CD14-positive monocyte (primary cell): Measurements from ENCODE around the gene FOXK2. TPM values are rescaled to one million over a fixed set of nuclear protein-coding genes. Genes with fewer than 3 reads are reported as not detected.
"Not testable (repeated sequence)": the region's sequence is repeated elsewhere in the genome, so short reads cannot be mapped to it uniquely, and the experiment has no call there.

Source experiments
- DNase-seq, 3 donors: peaks; one replicate each; pipeline ENCODE4 v3.0.0-alpha.2; 2011 to 2022
- H2AFZ ChIP-seq: 2 replicates; pipeline ENCODE4 v1.6.0; 2012; ENCODE audit warnings: mild to moderate bottlenecking, low read depth, low read length, inconsistent platforms; ENCODE audit not compliant: insufficient read depth, poor library complexity, severe bottlenecking
- H3K27ac ChIP-seq, 2 donors: 1 replicate in 1 of 2; 2 replicates in 1 of 2; pipeline ENCODE4 v1.5.1; 2012 to 2013; ENCODE audit warnings: low read length in 2 of 2, control low read depth in 1 of 2, inconsistent platforms in 1 of 2, low read depth in 1 of 2, mild to moderate bottlenecking in 1 of 2
- H3K27me3 ChIP-seq, 2 donors: one replicate each; pipeline versions ENCODE4 v1.6.0 to v1.6.1; 2011 to 2013; ENCODE audit warnings: low read length in 2 of 2; ENCODE audit not compliant: control insufficient read depth in 2 of 2, insufficient read depth in 2 of 2
- H3K36me3 ChIP-seq, 2 donors: replicated peaks in 1 of 2; 1 replicate in 1 of 2; 2 replicates in 1 of 2; pipeline versions ENCODE4 v1.5.1 to v1.6.1; 2012 to 2013; ENCODE audit warnings: low read length in 2 of 2, control low read depth in 1 of 2, inconsistent platforms in 1 of 2, mild to moderate bottlenecking in 1 of 2; ENCODE audit not compliant: insufficient read depth in 2 of 2, control insufficient read depth in 1 of 2
- H3K4me1 ChIP-seq, 2 donors: 1 replicate in 1 of 2; 2 replicates in 1 of 2; pipeline versions ENCODE4 v1.5.1 to v1.6.1; 2012 to 2013; ENCODE audit warnings: low read length in 2 of 2, control low read depth in 1 of 2, inconsistent platforms in 1 of 2, mild to moderate bottlenecking in 1 of 2, moderate library complexity in 1 of 2; ENCODE audit not compliant: insufficient read depth in 2 of 2, control insufficient read depth in 1 of 2
- H3K4me2 ChIP-seq: replicated peaks from 2 replicates; pipeline ENCODE3; 2012; ENCODE audit warnings: low read length, moderate library complexity, mild to moderate bottlenecking; ENCODE audit not compliant: poor library complexity, severe bottlenecking; ENCODE audit errors: extremely low read depth
- H3K4me3 ChIP-seq, 3 experiments: fragments of 200-600 bp in 1 of 3; sonication (generic) in 1 of 3; replicated peaks in 1 of 3; 1 replicate in 2 of 3; 2 replicates in 1 of 3; pipeline ENCODE4 v1.5.1; 2011 to 2013; ENCODE audit warnings: low read length in 3 of 3, mild to moderate bottlenecking in 3 of 3, control low read depth in 2 of 3, low read depth in 2 of 3, inconsistent platforms in 1 of 3, moderate library complexity in 1 of 3
- H3K79me2 ChIP-seq: 2 replicates; pipeline ENCODE4 v1.6.0; 2012; ENCODE audit warnings: mild to moderate bottlenecking, control low read depth, inconsistent platforms, low read length, moderate library complexity; ENCODE audit not compliant: insufficient read depth
- H3K9ac ChIP-seq: 2 replicates; pipeline ENCODE4 v1.6.0; 2017; ENCODE audit warnings: low read length, mild to moderate bottlenecking; ENCODE audit not compliant: insufficient read depth, poor library complexity, severe bottlenecking
- H3K9me3 ChIP-seq, 2 donors: replicated peaks in 1 of 2; 1 replicate in 1 of 2; 2 replicates in 1 of 2; pipeline versions ENCODE4 v1.5.1 to v1.6.1; 2012 to 2013; ENCODE audit warnings: low read length in 2 of 2, control low read depth in 1 of 2; ENCODE audit not compliant: control insufficient read depth in 1 of 2, insufficient read depth in 1 of 2
- H4K20me1 ChIP-seq: 2 replicates; pipeline ENCODE4 v1.6.0; 2012; ENCODE audit warnings: mild to moderate bottlenecking, low read length, control low read depth, moderate library complexity; ENCODE audit not compliant: insufficient read depth
- H3K27ac Mint-ChIP-seq, 7 donors: one replicate each; pipeline ENCODE4 v1.8.0; 2020; ENCODE audit warnings: mild to moderate bottlenecking in 7 of 7, mixed read lengths in 7 of 7, moderate library complexity in 6 of 7, inconsistent platforms in 2 of 7
- H3K27me3 Mint-ChIP-seq, 3 donors: one replicate each; pipeline ENCODE4 v1.8.0; 2021 to 2022; ENCODE audit warnings: low read depth in 3 of 3, mild to moderate bottlenecking in 3 of 3, mixed read lengths in 3 of 3, moderate library complexity in 3 of 3, inconsistent platforms in 1 of 3
- H3K36me3 Mint-ChIP-seq, 2 donors: one replicate each; pipeline ENCODE4 v1.8.0; 2020; ENCODE audit warnings: mixed read lengths in 2 of 2, inconsistent platforms in 1 of 2, mild to moderate bottlenecking in 1 of 2
- H3K4me1 Mint-ChIP-seq: one replicate; pipeline ENCODE4 v1.8.0; 2020; ENCODE audit warnings: mild to moderate bottlenecking, mixed read lengths
- H3K4me3 Mint-ChIP-seq, 2 donors: one replicate each; pipeline ENCODE4 v1.8.0; 2020; ENCODE audit warnings: mild to moderate bottlenecking in 2 of 2, mixed read lengths in 2 of 2, moderate library complexity in 1 of 2
- H3K9me3 Mint-ChIP-seq, 7 donors: one replicate each; pipeline ENCODE4 v1.8.0; 2020 to 2022; ENCODE audit warnings: mixed read lengths in 7 of 7, mild to moderate bottlenecking in 6 of 7, moderate library complexity in 6 of 7, inconsistent platforms in 2 of 7
- CTCF ChIP-seq: fragments of 200-600 bp; IDR thresholded peaks from one replicate; pipeline ENCODE4 v1.8.0; 2022; ENCODE audit warnings: antibody characterized with exemption, mild to moderate bottlenecking
- WGBS: methylation state at CpG from one replicate; pipeline ENCODE4 v1.1.5; 2013; ENCODE audit warnings: missing lambda C conversion rate; ENCODE audit not compliant: insufficient coverage; 5-methylcytosine and 5-hydroxymethylcytosine counted together
- intact Hi-C, 2 donors: fragments of 100-400 bp; cut with micrococcal nuclease; formaldehyde crosslinking; loops; one replicate each; pipeline versions ENCODE4 v1.15.0 to v1.15.1; 2023
- polyA plus RNA-seq, 3 donors: library from polyadenylated mRNA; depleted of rRNA in 1 of 3; unstranded in 2 of 3; stranded (reverse) in 1 of 3; fragments of 300-500 nt in 2 of 3; fragments of >200 nt in 1 of 3; fragmentation: Illumina TruSeq in 2 of 3; gene quantifications; 1 replicate in 2 of 3; 2 replicates in 1 of 3; pipeline ENCODE4 v1.2.3, GENCODE V29; 2012 to 2021

Gene FOXK2
- polyA plus RNA-seq, 3 donors, result 3.5 to 18.4 (median 4.7) TPM

- Histone ChIP-seq H3K4me2 (no peak overlapping the region), H3K9me3 (no peaks in the 10 kb centered on the region), H4K20me1 (peaks cover 3% of the 10 kb centered on the region), H3K9ac (no peak overlapping the region), H3K36me3 (peaks cover 61 to 75% of the 10 kb centered on the region in 2 donors), H3K27me3 (no peaks in the 10 kb centered on the region), H3K4me1 (no peaks in the 10 kb centered on the region), H3K27ac (no peak overlapping the region), H3K79me2 (no peaks in the 10 kb centered on the region), H3K4me3 (no peak overlapping the region), H2AFZ (no peak overlapping the region)
- no peak for DNase-seq
- no peak for TF ChIP-seq CTCF
- peaks cover 2% of the 10 kb centered on the region for H3K4me1 Mint-ChIP-seq
- WGBS, result 95% methylated on average over 16 of the region's 18 CpGs
- peaks cover 61 to 75% of the 10 kb centered on the region in 2 donors for H3K36me3 Mint-ChIP-seq
- H3K27me3 Mint-ChIP-seq, result no peaks in the 10 kb centered on the region
- H3K9me3 Mint-ChIP-seq, result no peaks in the 10 kb centered on the region
- intact Hi-C loops, result no loop called here
- H3K27ac Mint-ChIP-seq, result no peak overlapping the region
- no peak overlapping the region for H3K4me3 Mint-ChIP-seq
These were observed 57.8 kb downstream of the FOXK2 start for GRCh38 chr17:82577300-82577699.

- 96% methylated on average over 2 of the region's 4 CpGs for WGBS
- peak overlapping the region in 4 of 7 donors; percentile 10 to 61 (median 37) for H3K27ac Mint-ChIP-seq
- DNase-seq, H2AFZ ChIP-seq, intact Hi-C loops, H3K9ac ChIP-seq, H3K27me3 ChIP-seq, H3K4me3 Mint-ChIP-seq, H3K9me3 ChIP-seq, H3K4me1 ChIP-seq, H3K27ac ChIP-seq, H3K4me2 ChIP-seq, H3K79me2 ChIP-seq, H3K27me3 Mint-ChIP-seq, H3K4me3 ChIP-seq, H4K20me1 ChIP-seq, H3K9me3 Mint-ChIP-seq, H3K4me1 Mint-ChIP-seq: not testable (repeated sequence)
- H3K36me3 Mint-ChIP-seq, result peaks cover 59 to 74% of the 10 kb centered on the region in 2 donors
- H3K36me3 ChIP-seq, result peaks cover 49 to 74% of the 10 kb centered on the region in 2 donors
These were observed 60.4 kb downstream of the FOXK2 start for GRCh38 chr17:82579969-82580368.
